NCI-H345 treated with DMSO at 0.1 percent for 48 hours (cell line): ENCODE results near the gene POU2F3.

Experiments
- DNase-seq: peaks from one replicate; lab custom pipeline; 2025; ENCODE audit not compliant: unreplicated experiment; lab: John Stamatoyannopoulos, UW

Gene POU2F3

DNA sequence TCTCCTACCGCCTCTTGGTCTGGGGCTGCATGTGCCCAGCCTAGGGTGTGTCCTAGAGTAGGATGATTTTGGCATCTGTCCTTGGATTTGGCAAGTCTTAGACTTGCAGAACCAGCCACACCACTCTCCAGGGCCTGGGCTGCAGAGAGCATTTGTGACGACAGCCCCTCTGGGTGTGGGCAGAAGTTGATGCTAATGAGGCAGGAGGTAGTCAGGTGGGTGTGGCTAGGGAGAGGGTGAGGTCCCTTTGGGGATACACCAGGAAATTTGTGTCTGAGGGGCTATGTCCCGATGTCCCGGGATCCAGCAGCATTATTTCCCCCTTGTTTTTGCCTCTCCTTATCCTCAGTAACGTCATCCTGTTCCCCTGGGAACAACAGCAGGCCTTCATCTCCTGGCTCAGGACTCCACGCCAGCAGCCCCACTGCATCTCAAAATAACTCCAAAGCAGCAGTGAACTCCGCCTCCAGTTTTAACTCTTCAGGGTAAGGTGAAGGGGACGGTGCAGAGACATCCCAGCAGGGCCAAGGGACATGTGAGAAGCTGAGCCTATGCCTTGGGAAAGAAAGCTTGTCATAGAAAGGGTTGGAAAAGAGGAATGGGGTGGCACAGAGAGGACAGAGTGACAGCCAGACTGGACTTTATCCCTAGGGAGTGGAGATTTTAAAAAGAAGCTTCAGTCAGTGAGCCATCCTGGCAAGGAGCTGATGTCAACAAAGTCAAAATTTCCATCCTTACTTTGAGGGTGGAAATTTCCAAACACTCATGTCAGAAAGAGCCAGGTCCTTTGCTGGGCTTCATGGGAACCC, 77.1 kb downstream of the POU2F3 start:
- no peak for DNase-seq

- no peak for DNase-seq
Measured at GRCh38 chr11:120317689-120318480, 77.9 kb downstream of the POU2F3 start.

GRCh38 chr11:120318906-120319305, 79.0 kb downstream of the POU2F3 start:
- no peak for DNase-seq

DNA sequence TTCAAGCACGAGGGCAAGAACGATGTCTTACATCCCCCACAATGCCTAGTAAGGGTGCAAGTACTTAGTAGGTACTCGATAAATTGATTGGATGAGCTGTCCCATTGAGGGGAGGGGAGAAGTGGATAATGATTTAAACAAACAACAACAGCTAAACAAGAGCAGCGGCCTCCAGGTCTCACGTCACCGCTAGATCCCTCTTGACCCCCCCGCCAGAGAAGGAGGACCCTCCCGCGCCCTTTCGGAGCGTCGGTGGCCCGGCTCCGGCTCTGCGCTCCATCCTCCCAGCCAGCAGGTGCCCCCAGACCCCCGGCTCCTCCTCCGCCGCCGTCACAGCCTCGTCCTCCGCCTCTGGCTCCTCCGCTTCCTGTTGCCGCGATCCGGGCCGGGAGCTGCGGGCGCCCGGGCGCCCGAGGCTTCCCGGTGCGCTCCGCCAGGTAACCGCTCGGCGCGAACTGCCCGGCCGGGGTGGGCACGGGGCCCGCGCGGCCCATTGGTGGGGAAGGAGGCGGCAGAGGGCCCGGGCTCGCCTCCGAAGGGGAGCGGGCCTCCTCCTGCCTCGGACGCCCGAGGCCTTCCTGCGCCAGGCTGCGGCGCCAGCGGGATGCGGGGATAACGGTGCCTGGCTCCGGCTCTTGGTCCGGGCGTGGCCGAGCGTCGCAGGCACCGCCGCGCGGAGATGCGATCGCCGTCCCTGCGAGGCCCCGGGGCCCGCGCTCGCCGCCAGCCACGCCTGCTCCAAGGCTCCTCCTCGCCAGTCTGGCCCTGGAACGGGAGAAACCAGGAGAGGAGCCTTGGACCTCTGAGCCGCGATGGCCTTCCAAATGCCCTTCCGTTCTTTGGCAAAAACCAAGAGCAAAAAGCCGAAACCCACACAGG, 85.2 kb downstream of the POU2F3 start, which contains the start of gene TLCD5:
TLCD5 (plus strand) TSS at position 368 of the 879 bp plus-strand sequence. CDS start 2,143 bp downstream, outside the sequence.
- peak; percentile 64 for DNase-seq

DNA sequence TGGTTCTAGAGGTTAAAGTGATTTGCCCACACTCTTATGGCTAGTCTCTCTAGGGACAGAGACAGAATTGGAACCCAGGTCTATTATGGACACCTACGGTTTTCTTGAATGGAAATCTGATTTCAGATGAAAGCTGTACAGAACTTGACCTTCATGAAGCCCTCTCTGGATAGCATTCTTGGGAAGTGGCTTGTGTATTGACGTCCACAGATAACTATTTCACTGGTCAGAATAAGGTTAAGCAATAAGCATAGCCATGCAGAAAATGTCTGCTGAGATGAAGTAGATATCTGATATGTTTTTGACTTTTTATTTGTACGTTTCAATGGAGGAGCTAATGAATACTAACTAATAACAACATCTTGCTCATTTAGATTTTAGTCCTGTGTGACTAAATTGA, 86.3 kb downstream of the POU2F3 start:
- no peak for DNase-seq

GRCh38 chr11:120326845-120327281, 86.9 kb downstream of the POU2F3 start:
- DNase-seq = no peak

DNA sequence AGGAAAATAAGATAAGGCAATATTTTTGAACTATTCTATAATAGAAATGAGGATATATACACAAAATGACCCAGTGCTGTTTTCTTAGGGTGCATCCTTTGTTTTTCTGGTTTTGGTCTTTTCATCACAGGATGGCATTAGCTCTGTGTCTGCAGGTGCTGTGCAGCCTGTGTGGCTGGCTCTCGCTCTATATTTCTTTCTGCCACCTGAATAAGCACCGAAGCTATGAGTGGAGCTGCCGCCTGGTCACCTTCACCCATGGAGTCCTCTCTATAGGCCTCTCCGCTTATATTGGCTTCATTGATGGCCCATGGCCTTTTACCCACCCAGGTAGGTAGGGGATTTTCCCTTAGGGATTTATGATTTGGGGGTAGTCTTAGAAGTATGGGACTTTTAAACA, 87.4 kb downstream of the POU2F3 start:
- no peak for DNase-seq

- DNase-seq = no peak
Measured at GRCh38 chr11:120329556-120329955, 89.6 kb downstream of the POU2F3 start.

DNA sequence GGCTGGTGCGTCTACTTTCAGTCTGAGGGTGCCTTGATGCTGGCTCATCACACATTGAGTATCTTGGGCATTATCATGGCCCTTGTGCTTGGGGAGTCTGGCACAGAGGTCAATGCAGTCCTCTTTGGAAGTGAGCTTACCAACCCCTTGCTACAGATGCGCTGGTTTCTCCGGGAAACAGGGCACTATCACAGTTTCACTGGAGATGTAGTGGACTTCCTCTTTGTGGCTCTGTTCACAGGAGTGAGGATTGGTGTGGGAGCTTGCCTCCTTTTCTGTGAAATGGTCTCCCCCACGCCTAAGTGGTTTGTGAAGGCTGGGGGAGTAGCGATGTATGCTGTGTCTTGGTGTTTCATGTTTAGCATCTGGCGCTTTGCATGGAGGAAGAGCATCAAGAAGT, 90.1 kb downstream of the POU2F3 start:
- no peak for DNase-seq

- DNase-seq = no peak
Measured at GRCh38 chr11:120331301-120331996, 91.5 kb downstream of the POU2F3 start.

DNA sequence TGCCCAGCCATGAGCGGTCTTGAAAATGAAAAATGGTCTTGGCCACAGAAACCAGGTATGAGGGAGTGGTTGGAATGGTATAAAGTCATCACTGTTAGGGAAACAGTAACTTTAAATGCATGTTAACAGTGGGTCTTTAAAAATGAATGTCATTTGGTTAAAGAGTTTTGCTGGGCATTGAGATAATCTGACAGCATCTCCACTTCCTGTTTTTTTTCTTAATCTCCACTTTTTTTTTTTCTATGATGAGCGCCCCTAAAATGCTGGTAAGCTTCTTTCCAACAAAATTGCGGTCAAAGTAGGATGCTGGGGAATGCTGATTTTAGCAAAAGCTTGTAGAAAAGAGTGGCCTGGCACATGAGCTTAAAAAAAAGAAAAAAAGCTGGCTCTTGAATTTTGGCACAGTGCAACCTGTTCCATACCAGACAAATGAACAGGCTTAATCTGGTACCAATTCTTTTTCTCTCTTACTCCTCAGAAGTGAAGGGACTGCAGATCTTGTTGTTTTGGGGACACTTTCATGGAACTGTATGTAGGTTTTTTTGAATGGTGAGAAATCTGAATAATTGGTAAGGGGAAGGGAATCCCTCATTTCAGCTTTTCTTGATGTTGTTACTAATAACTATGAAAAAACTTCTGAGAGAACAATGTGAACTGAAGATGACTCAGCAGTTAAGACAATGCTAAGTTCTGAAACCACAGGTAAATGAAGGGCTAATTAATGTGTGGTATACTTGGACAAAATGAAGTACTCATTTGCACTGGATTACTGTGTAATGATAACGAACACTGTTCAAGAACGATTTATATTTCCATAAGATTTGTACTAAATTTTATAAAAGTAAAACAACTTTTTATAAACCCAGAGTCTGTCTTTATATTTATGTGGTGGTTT, 93.1 kb downstream of the POU2F3 start:
- DNase-seq = no peak

DNA sequence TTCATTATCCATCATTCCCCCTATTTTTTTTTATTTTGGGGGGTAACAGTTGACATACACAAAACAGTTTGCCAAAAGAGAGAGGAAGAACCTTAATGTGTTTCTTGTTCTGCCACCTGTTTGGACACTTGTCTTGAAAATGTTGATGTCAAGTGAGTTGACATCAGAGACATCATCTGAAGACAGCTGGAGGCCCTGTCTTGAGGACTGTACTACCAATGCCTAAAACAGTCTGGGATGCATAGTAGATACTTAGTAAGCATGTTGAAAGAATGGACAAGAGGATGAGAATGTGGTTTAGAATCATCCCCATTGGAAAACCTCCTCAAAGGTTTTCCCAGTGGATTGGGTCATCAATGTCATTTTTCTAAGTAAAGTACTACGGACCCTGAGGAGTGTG, 93.9 kb downstream of the POU2F3 start:
- no peak for DNase-seq

- no peak for DNase-seq
Measured at GRCh38 chr11:120334332-120334731, 94.4 kb downstream of the POU2F3 start.

GRCh38 chr11:120334894-120335462, 95.0 kb downstream of the POU2F3 start:
- DNase-seq = peak; percentile 91

- no peak for DNase-seq
Measured at GRCh38 chr11:120335556-120335907, 95.6 kb downstream of the POU2F3 start.

GRCh38 chr11:120335908-120336640, 96.1 kb downstream of the POU2F3 start, which contains the start of gene ARHGEF12:
Gene ARHGEF12, plus strand, starts transcription at chr11:120336413. Its CDS starts 831 bp downstream, at chr11:120337244.
- peak; percentile 78 for DNase-seq

- peak; percentile 30 for DNase-seq
Measured at GRCh38 chr11:120336641-120337354, 96.9 kb downstream of the POU2F3 start.
